GM19238 (cell line): Measurements from ENCODE around the gene CRB2.

Source experiments
- DNase-seq: peaks from one replicate; pipeline ENCODE4 v3.0.0; 2011; ENCODE audit warnings: low spot score; ENCODE audit not compliant: insufficient read length

Gene CRB2

DNA sequence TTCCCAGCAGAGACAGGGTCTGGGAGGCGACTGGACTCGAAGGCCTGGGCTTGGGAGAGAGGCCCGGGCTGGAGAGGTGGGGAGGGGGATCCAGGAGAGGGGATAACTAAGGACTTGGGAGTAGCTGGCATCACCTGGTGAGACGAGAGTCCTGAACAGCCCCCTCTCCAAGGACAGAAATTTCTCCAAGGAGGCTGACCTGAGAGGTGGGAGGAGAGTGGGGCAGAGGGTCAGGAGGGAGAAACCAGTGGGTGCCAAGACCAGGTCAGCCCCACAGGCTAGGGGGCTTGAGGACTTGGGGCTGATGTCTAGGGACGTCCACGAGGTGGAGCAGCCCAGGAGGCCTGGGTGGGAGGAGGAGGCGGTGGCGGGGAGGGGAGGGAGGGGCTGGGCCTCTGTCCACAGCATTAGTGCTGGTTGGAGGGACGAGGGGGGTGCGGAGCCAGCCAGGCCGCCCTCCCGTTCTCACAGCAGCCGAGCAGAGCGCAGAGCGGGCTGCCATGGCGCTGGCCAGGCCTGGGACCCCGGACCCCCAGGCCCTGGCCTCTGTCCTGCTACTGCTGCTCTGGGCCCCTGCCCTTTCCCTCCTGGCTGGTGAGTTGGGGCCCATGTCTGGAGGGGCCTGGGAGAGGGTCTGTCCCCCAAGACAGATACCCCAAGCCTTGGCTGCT is at the start of gene CRB2:
CRB2 (plus strand) TSS at position 437 of the 671 bp plus-strand sequence; CDS start at position 501, 64 bp downstream.
- no peak for DNase-seq

DNA sequence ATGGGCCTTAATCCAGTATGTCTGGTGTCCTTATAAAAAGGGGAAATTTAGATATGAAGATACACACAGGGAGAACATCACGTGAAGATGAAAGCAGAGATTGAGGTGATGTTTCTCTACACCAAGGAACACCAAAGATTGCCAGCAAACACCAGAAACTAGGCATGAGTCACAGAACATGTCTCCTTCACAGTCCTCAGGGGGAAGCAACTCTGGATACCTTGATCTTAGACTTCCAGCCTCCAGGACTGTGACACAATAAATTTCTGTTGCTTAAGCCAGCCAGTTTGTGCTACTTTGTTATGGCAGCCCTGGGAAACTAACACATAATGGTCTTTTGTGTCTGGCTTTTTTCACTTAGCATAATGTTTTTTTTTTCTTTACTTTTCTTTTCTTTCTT is 46.4 kb upstream of the CRB2 start:
- no peak for DNase-seq

DNA sequence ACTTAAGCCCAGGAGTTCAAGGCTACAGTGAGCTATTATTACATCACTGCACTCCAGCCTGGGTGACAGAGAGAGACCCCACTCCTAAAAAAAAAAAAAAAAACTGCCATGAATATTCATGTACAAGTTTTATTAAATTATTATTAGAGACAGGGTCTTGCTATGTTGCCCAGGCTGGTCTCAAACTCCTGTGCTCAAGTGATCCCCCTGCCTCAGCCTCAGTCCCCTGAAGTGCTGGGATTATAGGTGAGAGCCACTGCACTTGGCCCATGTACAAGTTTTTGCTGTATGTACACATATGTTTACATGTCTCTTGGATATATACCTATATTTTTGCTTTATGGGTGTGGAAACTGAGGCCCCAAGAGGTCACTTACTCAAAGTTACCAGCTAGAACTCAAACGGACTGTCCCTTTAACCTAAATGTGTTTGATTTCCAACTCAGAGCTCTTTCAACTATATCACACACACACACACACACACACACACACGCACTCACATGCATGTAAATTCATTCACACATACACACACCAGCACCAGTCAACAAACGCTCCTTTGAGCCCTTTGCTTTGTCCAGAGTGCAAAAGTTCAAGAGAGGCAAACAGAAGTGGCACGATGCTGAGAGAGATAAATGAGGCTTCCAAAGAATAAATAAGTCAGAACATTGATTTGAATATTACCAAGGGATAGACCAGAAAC is 45.3 kb upstream of the CRB2 start:
- no peak for DNase-seq

DNA sequence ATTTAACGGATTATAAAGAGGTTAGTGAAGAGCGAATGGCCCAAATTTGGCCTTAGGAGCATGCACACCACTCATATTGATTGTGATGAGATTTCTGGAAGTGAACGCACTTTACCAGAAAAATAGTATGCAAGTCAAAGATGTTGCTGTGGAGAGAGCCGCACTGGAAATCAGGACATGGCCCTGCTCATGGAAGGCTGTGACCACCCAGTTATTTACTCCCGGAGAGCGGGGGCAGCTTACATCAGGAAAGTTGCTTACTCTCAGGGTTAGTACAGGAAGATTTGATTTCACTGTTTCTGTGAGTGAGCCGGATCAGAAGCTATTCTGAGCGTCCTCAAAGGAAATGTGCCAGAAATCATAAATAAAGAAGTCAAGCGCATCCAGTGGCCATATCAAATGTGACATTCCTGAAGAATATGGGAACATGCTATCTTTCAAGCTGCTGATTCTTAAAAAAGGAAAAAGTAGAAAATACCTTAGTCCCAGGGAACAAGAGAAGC is 44.7 kb upstream of the CRB2 start:
- no peak for DNase-seq

DNA sequence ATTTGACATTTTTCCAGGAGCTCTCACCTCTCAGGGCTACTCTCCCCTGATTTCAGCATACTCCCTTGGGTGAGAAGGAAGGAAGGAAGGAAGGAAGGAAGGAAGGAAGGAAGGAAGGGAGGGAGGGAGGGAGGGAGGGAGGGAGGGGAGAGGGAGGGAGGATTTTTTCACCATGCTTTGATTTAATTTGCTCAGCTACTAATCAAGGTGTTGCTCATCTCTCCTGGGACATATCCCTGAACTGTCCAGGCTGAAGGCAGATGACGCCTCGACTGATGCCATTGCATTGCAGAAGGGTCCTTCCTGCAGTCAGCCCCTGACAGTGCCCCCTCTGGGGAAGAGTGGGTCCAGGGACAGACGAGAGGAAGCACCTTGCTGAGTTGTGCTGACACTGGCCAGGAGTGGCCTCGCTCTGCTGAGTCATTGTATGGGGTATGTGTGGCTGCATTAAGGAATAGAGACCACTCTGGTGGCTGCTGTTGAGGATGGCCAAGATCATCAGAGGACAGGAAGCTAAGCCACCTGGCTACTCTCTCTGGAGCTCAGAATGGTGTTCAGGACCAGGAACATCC is 43.6 kb upstream of the CRB2 start:
- no peak for DNase-seq

DNA sequence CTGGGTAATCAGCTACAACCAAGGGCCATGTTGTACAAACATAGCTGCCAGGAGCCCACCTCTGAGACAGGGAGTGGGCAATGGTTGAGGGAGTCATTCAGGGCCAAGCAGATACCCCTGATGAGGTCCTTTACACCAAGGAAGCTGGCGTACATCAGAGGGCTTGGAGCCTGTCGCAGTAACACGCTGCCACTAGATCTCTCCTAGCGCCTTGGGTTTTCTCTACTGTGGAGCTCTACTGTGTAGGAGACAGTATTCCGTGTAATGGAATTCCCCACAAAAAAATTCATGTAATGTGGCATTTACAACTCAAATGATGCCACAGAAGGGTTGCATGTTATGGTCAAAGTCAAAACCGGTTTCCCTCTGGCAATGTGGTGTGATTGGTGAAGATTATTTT is 41.4 kb upstream of the CRB2 start:
- DNase-seq: no peak

DNA sequence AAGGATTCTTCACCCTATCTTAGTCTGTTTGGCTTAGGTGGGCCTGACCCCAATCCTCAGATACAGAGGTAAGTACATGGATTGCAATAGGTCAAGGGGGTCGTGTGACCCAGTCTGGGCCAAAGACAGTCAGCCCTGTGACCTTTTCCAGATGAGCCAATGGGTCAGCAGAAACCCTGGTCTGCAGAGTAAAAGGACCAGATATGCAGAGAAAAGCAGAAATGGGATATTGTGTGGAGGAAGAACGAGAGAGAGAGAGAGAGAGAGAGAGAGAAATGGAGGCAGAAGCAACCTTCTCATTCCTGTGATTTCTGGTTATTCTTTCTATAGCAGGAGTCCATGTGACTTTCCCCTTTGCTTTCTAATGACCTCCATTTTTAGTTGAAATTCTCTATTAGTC is 40.4 kb upstream of the CRB2 start:
- DNase-seq: no peak

DNA sequence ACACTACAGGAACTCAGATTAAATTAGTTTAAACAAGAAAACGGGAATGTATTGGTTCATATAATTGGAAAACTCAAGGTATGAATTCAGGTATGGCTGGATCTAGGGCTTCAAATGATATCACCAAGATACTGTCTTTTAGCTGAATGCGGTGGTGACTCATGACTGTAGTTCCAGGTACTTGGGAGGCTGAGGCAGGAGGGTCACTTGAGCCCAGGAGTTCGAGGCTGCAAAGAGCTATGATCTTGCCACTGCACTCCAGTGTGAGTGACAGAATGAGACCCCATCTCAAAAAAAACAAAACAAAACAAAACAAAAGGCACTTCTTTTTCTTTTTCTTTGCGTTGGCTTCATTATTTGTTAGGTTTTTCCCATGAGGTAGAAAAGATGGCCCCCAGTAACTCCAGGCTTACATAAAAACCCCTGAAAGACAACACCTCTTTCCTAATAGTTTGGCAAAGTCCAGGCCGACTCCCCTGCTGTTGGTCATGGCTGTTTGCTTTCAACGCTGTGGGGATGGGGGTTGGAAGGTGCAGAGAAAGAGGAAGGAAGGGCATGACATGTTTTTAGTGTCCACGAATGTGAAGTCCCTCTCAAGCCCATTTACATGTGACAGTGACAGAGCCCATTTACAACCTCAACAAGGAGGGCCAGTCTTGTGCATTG is 39.8 kb upstream of the CRB2 start:
- no peak for DNase-seq

DNA sequence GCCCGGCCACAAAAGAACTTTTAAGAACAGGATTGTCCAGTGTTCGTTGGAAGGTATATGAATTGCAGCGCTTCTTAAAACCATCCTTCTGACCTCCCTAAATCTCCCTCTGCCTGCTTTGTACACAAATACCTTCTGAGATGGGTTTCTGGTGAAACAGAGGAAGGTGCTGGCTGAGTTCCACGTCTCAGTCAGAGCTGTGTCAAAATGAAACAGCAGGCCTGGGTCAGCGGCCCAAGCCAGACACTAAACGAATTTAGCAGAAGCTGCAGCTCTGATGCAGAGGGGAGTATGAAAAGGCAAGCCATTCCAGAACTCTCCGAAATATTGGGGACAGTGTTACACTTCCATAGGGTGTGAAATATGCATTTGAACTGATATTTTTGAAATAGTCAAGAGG is 37.8 kb upstream of the CRB2 start:
- peak; percentile 71 for DNase-seq

DNA sequence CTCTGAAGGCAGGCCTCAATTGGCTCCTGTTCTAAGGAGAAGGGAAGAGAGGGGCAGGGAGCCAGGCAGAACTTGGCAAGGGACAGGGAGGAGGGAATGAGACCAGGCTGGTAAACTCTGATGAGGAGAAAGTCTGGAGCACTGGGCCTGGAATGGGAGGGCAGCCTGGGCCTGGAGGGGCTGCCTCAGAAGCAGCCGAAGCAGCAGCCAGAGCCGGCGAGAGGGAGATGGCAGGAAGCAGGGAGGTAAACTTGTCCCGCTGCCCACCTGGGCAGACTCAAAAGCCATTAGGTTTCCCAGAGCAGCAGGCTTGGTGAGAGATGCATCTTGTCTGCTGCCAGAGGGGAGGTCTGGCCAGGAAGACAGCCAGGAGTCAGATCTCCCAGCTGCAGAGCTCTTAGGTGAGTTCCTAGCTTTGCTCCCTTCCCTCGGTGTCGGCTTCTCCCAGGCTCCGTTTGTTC is 37.0 kb upstream of the CRB2 start:
- DNase-seq: no peak

DNA sequence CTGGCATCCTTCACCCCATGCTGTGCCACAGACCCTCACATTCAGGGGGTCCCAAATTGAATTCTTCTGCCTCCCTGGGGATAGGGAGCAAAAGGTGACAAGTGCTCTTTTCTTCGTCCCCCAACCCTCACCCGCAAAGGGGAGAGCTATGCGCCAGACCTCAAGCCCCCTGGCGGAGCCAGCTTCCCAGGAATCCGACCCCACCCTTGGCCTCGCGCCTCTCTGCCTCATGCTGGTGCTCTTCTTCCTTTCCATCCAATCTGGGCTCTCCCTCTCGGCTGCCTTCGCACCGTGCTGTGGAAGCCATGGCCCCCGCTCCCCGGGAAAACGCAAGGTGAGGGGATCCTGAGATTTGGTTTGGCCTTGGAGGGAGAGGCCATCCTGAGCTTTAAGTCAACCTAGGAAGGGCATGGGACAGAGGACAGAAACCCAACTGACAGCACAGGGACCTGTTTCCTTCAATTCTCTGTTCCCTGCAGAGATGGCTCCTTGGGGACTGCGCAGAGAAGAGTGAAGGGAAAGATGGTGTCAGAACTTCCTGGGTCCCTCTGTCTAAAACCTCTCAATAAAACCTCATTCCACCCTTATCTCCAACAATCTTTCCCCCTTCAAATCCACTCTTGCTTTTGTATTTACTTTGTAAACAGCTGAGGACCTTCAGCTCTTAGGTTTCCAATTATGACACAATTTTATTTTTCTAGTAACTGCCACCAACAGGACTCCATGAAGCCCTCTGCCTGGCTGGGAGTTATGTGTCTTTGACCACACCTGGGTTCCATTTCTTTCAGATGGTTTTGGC is 36.3 kb upstream of the CRB2 start:
- no peak for DNase-seq

DNA sequence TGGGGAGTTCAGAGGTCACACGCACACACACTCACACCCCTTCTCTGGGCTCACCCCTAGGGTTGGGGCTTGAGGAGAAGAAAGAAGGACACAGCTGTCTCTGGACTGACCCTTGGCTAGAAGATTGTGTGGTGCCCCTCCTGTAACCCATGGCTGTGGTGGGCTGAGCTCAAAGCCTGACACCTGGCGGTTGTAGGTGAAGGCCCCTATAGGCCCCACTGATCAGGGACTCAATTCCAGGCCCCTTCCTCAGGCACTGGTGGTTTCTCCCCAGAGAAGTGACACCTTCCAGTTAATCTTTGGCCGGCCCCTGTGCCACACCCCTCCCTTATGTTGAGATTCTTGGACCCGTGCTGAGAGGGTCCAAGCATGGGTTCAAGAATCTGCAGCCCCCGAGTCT is 35.2 kb upstream of the CRB2 start:
- DNase-seq: no peak

DNA sequence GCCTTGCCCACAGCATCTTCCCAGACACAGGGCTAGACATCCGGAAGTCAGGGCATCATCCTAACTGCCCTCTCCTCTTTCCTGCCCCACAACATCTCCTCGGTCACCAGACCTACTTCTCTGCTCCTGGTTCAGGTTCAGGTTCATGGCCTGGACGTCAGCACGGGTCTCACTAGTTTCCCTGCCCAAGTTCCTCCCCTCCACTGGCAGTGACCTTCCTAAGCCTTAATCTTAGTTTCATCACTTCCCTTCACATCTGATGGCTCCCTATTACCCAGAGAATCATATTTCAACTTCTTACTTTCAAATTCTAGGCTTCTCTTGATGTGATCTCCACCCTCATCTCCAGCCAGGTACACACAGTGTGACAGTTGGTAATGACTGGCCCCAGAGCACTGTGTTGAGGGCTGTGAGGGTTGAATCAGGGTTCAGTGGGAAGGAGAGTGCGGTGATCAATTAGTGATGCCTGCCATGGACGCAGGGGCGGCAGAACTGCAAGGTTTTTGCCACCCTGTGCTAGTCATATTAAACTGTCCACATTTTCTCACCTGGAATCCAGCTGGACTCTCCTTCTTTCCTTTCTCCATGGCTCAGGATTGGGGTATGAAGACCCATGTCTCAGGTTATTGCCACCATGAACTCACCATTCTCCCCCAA is 34.3 kb upstream of the CRB2 start:
- DNase-seq: no peak

DNA sequence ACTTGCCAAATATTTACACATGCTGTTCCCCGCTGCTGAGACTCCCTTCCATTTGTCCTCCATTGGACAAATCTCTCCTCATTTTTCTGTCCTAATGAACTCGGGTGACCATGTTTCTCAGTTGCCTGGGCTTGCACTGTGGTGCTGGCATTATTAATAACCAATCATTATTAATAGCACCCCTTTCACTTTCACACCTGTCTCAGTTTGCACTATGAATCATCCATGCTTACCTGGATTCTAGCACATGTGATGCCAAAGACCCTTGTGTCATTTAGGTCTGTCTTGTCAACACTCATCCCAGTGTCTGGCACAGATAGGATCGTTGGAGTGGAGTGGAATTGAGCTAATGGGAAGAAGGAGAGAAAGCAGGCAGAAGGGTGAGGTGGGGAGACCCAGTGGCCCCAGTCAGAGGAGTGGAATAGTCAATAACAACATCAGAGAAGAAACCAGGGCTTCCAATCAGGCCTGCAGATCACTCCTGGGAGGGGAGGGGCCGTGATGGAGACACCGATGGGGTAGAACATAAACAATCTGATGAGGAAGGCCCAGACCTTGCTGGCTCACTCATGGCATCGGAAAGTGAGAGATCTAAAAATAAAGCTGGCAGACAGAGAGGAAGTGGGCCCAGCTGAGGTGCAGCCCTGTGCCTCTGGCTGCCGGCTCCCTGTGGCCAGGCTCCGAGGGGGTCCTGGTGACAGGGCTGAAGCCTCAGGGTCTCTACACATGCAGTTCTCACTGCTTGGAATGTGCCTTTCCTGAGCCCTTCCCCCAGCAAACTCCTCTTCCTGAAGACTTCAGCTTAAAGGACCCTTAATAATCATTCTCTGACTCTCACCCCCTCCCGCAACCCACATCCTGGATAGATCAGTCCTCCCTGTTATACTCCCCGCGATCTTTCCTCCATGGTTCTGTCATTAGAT is 33.5 kb upstream of the CRB2 start:
- no peak for DNase-seq

DNA sequence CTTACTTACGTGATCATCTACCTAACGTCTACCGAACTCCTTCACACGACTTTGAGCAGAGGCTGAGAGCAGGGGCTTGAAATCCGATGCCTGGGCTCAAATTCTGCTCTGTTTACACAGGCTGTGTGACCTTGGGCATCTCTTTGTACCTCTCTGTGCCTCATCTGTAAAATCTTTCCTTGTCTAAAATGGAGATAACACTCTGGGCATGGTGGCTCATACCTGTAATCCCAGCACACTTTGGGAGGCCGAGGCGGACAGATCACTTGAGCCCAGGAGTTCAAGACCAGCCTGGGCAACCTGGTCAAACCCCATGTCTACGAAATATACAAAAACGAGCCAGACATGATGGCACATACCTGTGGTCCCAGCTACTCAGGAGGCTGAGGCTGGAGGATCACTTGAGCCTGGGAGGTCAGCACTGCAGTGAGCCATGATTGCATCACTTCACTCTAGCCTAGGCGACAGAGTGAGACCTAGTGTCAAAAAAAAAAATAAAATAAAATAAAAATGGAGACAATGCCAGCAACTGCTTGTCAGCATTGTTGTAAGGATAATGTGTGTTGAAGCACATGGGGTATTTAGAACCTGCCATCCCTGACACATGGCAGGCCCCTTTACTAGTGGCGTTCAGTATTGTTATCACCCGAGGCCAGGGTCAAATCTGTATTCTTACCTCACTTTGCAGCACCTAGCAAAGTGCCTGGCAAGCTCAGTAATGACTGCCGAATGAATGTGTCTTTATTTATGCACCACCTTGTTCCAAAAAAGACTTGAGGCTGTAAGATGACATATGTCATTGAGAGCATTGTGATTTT is 32.6 kb upstream of the CRB2 start:
- DNase-seq: no peak

DNA sequence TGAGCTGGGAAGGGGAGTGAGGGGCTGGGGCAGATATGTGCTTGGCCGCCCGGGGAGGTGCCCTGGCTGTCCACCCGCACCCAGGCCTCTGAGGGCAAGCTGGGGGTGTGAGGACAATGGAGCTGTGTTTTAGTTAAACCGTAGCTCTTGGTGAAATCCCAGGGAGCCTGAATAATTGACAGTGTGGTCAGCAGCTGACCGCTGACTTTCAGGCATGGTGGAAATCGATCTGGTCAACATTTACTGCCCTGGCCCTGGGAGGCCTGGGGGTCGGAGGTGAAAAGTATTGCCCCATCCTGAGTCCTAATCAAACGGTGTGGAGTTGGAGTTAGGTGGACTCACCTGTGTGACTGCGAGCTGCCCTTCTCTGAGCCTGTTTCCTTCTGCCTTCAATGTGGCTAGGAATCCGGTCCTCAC is 31.2 kb upstream of the CRB2 start:
- DNase-seq: no peak

DNA sequence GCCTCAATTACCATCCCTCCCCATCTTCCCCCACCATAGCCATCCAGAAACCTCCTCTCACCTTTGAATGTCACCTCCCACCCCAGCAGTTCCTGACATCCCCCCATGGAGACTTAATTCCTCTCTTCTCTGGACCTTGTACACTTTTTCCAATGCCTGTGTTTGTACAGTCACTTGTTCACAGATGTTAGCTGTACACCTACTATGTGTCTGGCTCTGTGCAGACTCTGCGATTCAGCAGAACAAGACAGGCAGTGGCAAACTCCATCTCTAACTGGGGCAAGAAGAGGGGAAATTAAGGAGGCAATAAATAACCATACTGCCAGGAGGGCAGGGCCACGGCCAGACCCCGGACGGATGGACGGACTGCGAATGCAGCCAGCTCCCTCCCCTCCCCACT is 29.8 kb upstream of the CRB2 start:
- DNase-seq: no peak

DNA sequence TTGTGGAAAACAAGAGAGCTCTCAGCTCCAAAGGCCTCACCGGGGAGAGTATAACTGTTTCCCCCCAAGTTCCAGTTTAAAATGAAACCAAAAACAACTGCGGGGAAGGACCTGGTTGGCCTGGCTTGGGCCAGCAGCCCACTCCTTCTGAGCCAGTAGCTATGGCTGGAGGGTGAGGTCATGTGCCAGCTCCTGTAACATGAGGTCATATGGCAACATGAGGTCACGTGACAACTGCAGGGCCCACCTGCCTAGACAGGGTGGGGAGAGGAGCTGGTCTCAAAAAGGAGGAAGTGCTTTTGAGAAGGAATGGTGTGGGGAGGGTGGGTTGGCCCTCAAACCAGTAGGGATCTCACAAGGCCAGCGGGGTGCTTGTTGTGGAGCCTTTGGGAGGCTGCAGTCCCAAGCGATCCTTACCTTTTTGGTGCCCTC is 29.3 kb upstream of the CRB2 start:
- DNase-seq: no peak

DNA sequence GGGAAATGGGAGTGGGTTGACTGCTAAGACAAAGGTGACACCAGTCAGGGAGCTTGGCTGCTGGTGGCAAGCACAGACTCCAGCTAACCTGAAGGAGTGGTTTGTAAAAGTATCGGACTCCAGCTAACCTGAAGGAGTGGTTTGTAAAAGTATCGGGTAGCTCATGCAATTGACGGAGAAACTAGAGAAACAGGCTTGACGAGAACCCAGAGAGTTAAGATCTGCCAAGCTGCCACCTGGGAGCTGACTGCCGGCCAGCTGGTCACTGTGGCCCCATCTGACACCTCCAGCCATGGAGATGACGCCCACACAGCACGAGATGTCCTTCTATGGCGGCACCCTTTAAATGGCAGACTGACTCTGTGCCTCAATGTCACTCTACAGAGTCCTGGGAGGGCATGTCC is 28.3 kb upstream of the CRB2 start:
- no peak for DNase-seq
